GM19239 (cell line): ENCODE results near the gene MTFR1L.
"Not testable (repeated sequence)": the region's sequence is repeated elsewhere in the genome, so short reads cannot be mapped to it uniquely, and the experiment has no call there.

Experiments used
- DNase-seq: peaks from one replicate; pipeline ENCODE4 v3.0.0; 2011; ENCODE audit warnings: low spot score; ENCODE audit not compliant: insufficient read length
- FAIRE-seq: peaks from 2 replicates; lab custom pipeline; 2011; peaks lifted over from hg19 to GRCh38; lab: Jason Lieb, UNC

The MTFR1L gene

GRCh38 chr1:25820247-25821111, 725 bp downstream of the MTFR1L start:
- DNase-seq (peak; percentile 81), FAIRE-seq (peak; percentile 97)

- DNase-seq (no peak), FAIRE-seq (no peak)
Observed at GRCh38 chr1:25821112-25821476, 1.3 kb downstream of the MTFR1L start.

GRCh38 chr1:25821630-25822091, 1.9 kb downstream of the MTFR1L start:
- no peak for FAIRE-seq
- no peak for DNase-seq

GRCh38 chr1:25825605-25826004, 5.9 kb downstream of the MTFR1L start:
- DNase-seq (no peak), FAIRE-seq (no peak)

- DNase-seq (no peak), FAIRE-seq (no peak)
Observed at GRCh38 chr1:25826571-25826970, 6.8 kb downstream of the MTFR1L start.

- DNase-seq (no peak), FAIRE-seq (no peak)
Observed at GRCh38 chr1:25828491-25828890, 8.7 kb downstream of the MTFR1L start.

GRCh38 chr1:25829046-25829445, 9.3 kb downstream of the MTFR1L start:
- FAIRE-seq (no peak), DNase-seq (no peak)

- no peak for FAIRE-seq
- no peak for DNase-seq
Observed at GRCh38 chr1:25831569-25832196, 11.9 kb downstream of the MTFR1L start.

GRCh38 chr1:25832336-25833037, 12.7 kb downstream of the MTFR1L start:
- FAIRE-seq: no peak

GRCh38 chr1:25833158-25833557, 13.4 kb downstream of the MTFR1L start:
- DNase-seq: no peak
- no peak for FAIRE-seq

More at GRCh38 chr1:25832336-25833037, 12.7 kb downstream of the MTFR1L start:
- no peak for DNase-seq

- FAIRE-seq (no peak), DNase-seq (no peak)
Observed at GRCh38 chr1:25834894-25835293, 15.1 kb downstream of the MTFR1L start.

GRCh38 chr1:25836695-25837094, 16.9 kb downstream of the MTFR1L start:
- FAIRE-seq (no peak), DNase-seq (no peak)

GRCh38 chr1:25837262-25837875, 17.6 kb downstream of the MTFR1L start:
- peak; percentile 85 for FAIRE-seq

GRCh38 chr1:25839808-25840207, 20.1 kb downstream of the MTFR1L start:
- FAIRE-seq, DNase-seq: not testable (repeated sequence)

More at GRCh38 chr1:25837262-25837875, 17.6 kb downstream of the MTFR1L start:
- DNase-seq: no peak

- FAIRE-seq (no peak), DNase-seq (no peak)
Observed at GRCh38 chr1:25843483-25843882, 23.7 kb downstream of the MTFR1L start.

- DNase-seq (no peak), FAIRE-seq (no peak)
Observed at GRCh38 chr1:25844536-25845337, 25.0 kb downstream of the MTFR1L start.

GRCh38 chr1:25845664-25846063, 25.9 kb downstream of the MTFR1L start:
- FAIRE-seq: no peak
- no peak for DNase-seq

- FAIRE-seq (no peak), DNase-seq (no peak)
Observed at GRCh38 chr1:25847929-25848328, 28.2 kb downstream of the MTFR1L start.

GRCh38 chr1:25848531-25848930, 28.8 kb downstream of the MTFR1L start:
- FAIRE-seq: no peak
- DNase-seq: no peak

GRCh38 chr1:25854554-25854953, 34.8 kb downstream of the MTFR1L start:
- DNase-seq: no peak

More at GRCh38 chr1:25854554-25854953, 34.8 kb downstream of the MTFR1L start:
- FAIRE-seq: no peak
